Endothelial cell of umbilical vein (primary cell): Measurements from ENCODE around the gene AP1G2. TPM values are rescaled to one million over a fixed set of nuclear protein-coding genes. Genes with fewer than 3 reads are reported as not detected.

Experiments
- BruUV-seq: library from RNA; stranded (reverse); fragments of 400-500 nt; replicated peaks from 2 replicates; lab custom pipeline; 2021; lab: Mats Ljungman, UMichigan
- CTCF ChIA-PET: fragments of 300-600, 350-600 bp; sonication (Branson Sonifier 250); formaldehyde crosslinking; loops from one replicate; lab custom pipeline; 2021; ENCODE audit warnings: antibody characterized with exemption, inconsistent platforms; lab: Charles Lee
- POLR2A ChIA-PET: fragments of 300-600, 350-600 bp; sonication (Branson Sonifier 250); formaldehyde crosslinking; loops from one replicate; lab custom pipeline; 2021; ENCODE audit warnings: antibody characterized with exemption, inconsistent platforms; lab: Charles Lee
- DNase-seq: peaks from one replicate; pipeline ENCODE4 v3.0.0-alpha.2; 2011; ENCODE audit warnings: low read depth, low spot score
- FAIRE-seq: peaks from 2 replicates; lab custom pipeline; 2011; peaks lifted over from hg19 to GRCh38; lab: Jason Lieb, UNC
- H2AFZ ChIP-seq: 2 replicates; pipeline ENCODE4 v1.6.0; 2012; ENCODE audit warnings: low read depth, low read length, control low read depth, inconsistent platforms
- H3K27ac ChIP-seq: 2 replicates; pipeline ENCODE4 v1.5.1; 2011; ENCODE audit warnings: low read depth, mild to moderate bottlenecking, control low read depth, low read length, moderate library complexity; ENCODE audit not compliant: insufficient read depth
- H3K27me3 ChIP-seq, 2 experiments: 2 replicates each; pipeline versions ENCODE4 v1.6.0 to v1.6.1; 2011; ENCODE audit warnings: low read length in 2 of 2, mixed read lengths in 1 of 2; ENCODE audit not compliant: control insufficient read depth in 2 of 2, insufficient read depth in 2 of 2
- H3K36me3 ChIP-seq, 2 experiments: 2 replicates in 1 of 2; 3 replicates in 1 of 2; pipeline ENCODE4 v1.5.1; 2011; ENCODE audit warnings: low read length in 2 of 2, mild to moderate bottlenecking in 1 of 2, moderate library complexity in 1 of 2; ENCODE audit not compliant: control insufficient read depth in 2 of 2, insufficient read depth in 2 of 2; ENCODE audit errors: extremely low read depth in 1 of 2
- H3K4me1 ChIP-seq: 3 replicates; pipeline ENCODE4 v1.5.1; 2011; ENCODE audit warnings: mild to moderate bottlenecking, low read length; ENCODE audit not compliant: control insufficient read depth, insufficient read depth; ENCODE audit errors: extremely low read depth
- H3K4me2 ChIP-seq: 2 replicates; pipeline ENCODE4 v1.6.1; 2011; ENCODE audit warnings: low read length, control low read depth, mixed read lengths; ENCODE audit not compliant: insufficient read depth
- H3K4me3 ChIP-seq, 3 experiments: fragments of 200-600 bp in 1 of 3; sonication (generic), shearing (Covaris generic) in 1 of 3; replicated peaks in 1 of 3; 2 replicates each; pipeline ENCODE4 v1.5.1; 2011 to 2016; ENCODE audit warnings: control low read depth in 3 of 3, low read length in 3 of 3, mild to moderate bottlenecking in 2 of 3, inconsistent platforms in 1 of 3, low read depth in 1 of 3, moderate library complexity in 1 of 3; ENCODE audit not compliant: insufficient read depth in 1 of 3
- H3K79me2 ChIP-seq: 2 replicates; pipeline ENCODE4 v1.6.0; 2012; ENCODE audit warnings: low read length, inconsistent platforms; ENCODE audit not compliant: control insufficient read depth, insufficient read depth
- H3K9ac ChIP-seq: replicated peaks from 2 replicates; pipeline ENCODE3; 2011; ENCODE audit warnings: low read length, control low read depth; ENCODE audit not compliant: insufficient read depth; ENCODE audit errors: extremely low read depth
- H3K9me1 ChIP-seq: replicated peaks from 3 replicates; pipeline ENCODE4 v1.6.0; 2011; ENCODE audit warnings: mild to moderate bottlenecking, low read length; ENCODE audit not compliant: control insufficient read depth, insufficient read depth; ENCODE audit errors: extremely low read depth
- H3K9me3 ChIP-seq: replicated peaks from 2 replicates; pipeline ENCODE4 v1.5.1; 2012; ENCODE audit warnings: low read length, inconsistent platforms; ENCODE audit not compliant: control insufficient read depth, insufficient read depth
- H4K20me1 ChIP-seq: replicated peaks from 2 replicates; pipeline ENCODE3; 2011; ENCODE audit warnings: mild to moderate bottlenecking, low read length; ENCODE audit not compliant: control insufficient read depth, insufficient read depth; ENCODE audit errors: extremely low read depth
- GATA2 ChIP-seq: IDR thresholded peaks from 2 replicates; pipeline ENCODE4 v1.7.0; 2011; ENCODE audit warnings: low read depth, mild to moderate bottlenecking, moderate library complexity, mixed read lengths, low read length; ENCODE audit not compliant: insufficient read length, insufficient read depth
- dilution Hi-C: fragments of 300-500 bp; cut with MboI; formaldehyde crosslinking; loops from one replicate; pipeline ENCODE4 v1.15.0; 2019; ENCODE audit warnings: low sequenced_read_pairs; ENCODE audit not compliant: extremely low pct_ligation_motif_present
- intact Hi-C: fragments of 100-400 bp; cut with micrococcal nuclease; formaldehyde crosslinking; loops from one replicate; pipeline ENCODE4 v1.10.0; 2022
- polyA plus RNA-seq, 4 experiments: library from polyadenylated mRNA; depleted of rRNA in 3 of 4; stranded (reverse) in 3 of 4; unstranded in 1 of 4; fragments of >200 nt; gene quantifications; 2 replicates each; pipeline versions ENCODE4 v1.2.1 to v1.2.3, GENCODE V29; 2011 to 2012; ENCODE audit warnings: missing spikeins in 1 of 4
- total RNA-seq: library from RNA; stranded (reverse); gene quantifications from 2 replicates; pipeline ENCODE4 v1.2.3, GENCODE V29; 2021
- TF ChIP-seq, protein P1 (sequence below), 2 donors: IDR thresholded peaks; 1 replicate in 1 of 2; 2 replicates in 1 of 2; pipeline ENCODE4 v1.5.1; 2011; ENCODE audit warnings: low read length in 2 of 2, mild to moderate bottlenecking in 2 of 2, moderate library complexity in 2 of 2, control low read depth in 1 of 2, inconsistent platforms in 1 of 2, low read depth in 1 of 2; ENCODE audit not compliant: insufficient read depth in 1 of 2; ENCODE audit errors: extremely low read depth in 1 of 2

AP1G2 gene
- total and polyA plus RNA-seq, 2 donors (not counting 3 experiments of a cell fraction or from before 2014, with no cell fraction given) = 39.0 to 55.8 TPM

DNA sequence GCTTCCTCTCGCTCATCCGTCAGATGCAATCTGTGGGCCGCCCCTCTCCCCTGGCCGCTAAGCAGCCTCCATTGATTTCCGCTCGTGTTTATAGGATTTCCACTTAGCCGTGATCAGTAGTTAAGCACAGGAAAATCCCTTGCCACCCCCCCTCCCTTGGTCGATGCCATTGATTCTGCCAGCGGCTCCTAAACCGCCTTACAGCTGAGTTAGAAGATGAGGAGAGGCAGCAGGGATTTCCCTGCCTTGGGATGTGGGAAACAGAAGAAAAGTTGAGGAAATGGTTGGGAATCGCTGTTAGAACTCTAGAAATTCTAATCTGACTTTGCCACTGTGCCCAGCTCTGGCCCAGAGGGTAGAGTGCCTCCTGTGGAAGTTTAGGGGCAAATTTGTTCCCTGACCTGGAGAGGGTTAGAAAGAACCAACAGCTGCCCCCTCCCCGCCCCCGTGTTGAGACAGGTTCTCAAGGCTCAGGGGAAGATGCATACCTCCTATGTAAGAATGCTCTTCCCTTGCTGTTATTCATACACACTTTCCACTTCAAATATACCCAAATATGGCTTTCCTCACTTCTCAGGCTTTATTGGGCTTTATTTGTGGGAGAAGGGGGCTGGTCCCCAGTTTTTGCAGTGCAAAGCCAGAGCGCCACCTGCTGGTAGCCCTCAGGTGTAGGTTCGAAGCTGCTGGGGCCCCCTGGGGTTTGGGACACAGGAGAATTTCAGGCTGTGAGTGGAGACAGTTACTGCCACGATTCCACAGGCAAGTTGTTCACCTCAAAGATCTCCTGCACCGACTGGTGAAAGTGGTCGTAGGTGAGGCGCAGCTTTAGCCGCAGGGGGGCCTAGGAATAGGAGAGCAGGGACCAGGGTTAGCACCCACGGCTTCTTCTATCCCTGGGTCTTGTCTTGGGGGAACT is 8.3 kb downstream of the AP1G2 start:
- FAIRE-seq (peak; percentile 48), DNase-seq (peak; percentile 35)
- Histone ChIP-seq H3K9me3 (no peaks in the 10 kb centered on the region), H3K4me3 (no peak overlapping the region), H3K4me2 (no peak overlapping the region), H3K4me1 (peaks cover 11% of the 10 kb centered on the region), H2AFZ (no peak overlapping the region), H4K20me1 (no peaks in the 10 kb centered on the region), H3K27me3 (no peaks in the 10 kb centered on the region), H3K79me2 (peaks cover 11% of the 10 kb centered on the region), H3K27ac (no peak overlapping the region), H3K9me1 (no peaks in the 10 kb centered on the region), H3K9ac (no peak overlapping the region), H3K36me3 (peaks cover 0 to 11% of the 10 kb centered on the region in 2 experiments)
- TF ChIP-seq GATA2 = no peak
- TF ChIP-seq, protein P1, sequence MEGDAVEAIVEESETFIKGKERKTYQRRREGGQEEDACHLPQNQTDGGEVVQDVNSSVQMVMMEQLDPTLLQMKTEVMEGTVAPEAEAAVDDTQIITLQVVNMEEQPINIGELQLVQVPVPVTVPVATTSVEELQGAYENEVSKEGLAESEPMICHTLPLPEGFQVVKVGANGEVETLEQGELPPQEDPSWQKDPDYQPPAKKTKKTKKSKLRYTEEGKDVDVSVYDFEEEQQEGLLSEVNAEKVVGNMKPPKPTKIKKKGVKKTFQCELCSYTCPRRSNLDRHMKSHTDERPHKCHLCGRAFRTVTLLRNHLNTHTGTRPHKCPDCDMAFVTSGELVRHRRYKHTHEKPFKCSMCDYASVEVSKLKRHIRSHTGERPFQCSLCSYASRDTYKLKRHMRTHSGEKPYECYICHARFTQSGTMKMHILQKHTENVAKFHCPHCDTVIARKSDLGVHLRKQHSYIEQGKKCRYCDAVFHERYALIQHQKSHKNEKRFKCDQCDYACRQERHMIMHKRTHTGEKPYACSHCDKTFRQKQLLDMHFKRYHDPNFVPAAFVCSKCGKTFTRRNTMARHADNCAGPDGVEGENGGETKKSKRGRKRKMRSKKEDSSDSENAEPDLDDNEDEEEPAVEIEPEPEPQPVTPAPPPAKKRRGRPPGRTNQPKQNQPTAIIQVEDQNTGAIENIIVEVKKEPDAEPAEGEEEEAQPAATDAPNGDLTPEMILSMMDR (IDR thresholded peaks at IDR 0.05; ENCODE audit: extremely low read depth in 1 of 2, insufficient read depth in 1 of 2, low read depth in 1 of 2, low read length in 2 of 2) = peak; percentile 87 to 92
- POLR2A ChIA-PET = interaction anchor here (1.2 kb wide), 1 partner anchor 81 kb away, joined by 5 read pairs; no protein-coding TSS in a partner anchor
- intact Hi-C loops (no loop called here), dilution Hi-C loops (no loop called here)
- BruUV-seq = no TSS peak
- CTCF ChIA-PET = interaction anchor here (0.5 to 12.3 kb wide), 19 partner anchors 8 to 1707 kb away, joined by 3 to 416 read pairs (median 7); partner anchors contain the start of genes PABPN1 and ZFHX2
